Mucosa of stomach (tissue), 1 donor: ENCODE measurements around the gene DAP3.
"Not testable (repeated sequence)": the region's sequence is repeated elsewhere in the genome, so short reads cannot be mapped to it uniquely, and the experiment has no call there.

Source experiments
- H3K27me3 ChIP-seq: one replicate; pipeline ENCODE4 v1.7.0; 2013; ENCODE audit warnings: mild to moderate bottlenecking, low read length; ENCODE audit not compliant: control insufficient read depth, insufficient read depth
- H3K36me3 ChIP-seq: one replicate; pipeline ENCODE4 v1.7.0; 2013; ENCODE audit warnings: low read length; ENCODE audit not compliant: control insufficient read depth, insufficient read depth
- H3K4me1 ChIP-seq: one replicate; pipeline ENCODE4 v1.7.0; 2013; ENCODE audit warnings: mild to moderate bottlenecking, low read length; ENCODE audit not compliant: control insufficient read depth, insufficient read depth
- H3K4me3 ChIP-seq: one replicate; pipeline ENCODE4 v1.7.0; 2013; ENCODE audit warnings: low read length
- H3K9ac ChIP-seq: one replicate; pipeline ENCODE4 v1.7.0; 2013; ENCODE audit warnings: mild to moderate bottlenecking, low read length, moderate library complexity
- H3K9me3 ChIP-seq: one replicate; pipeline ENCODE4 v1.7.0; 2013; ENCODE audit warnings: mild to moderate bottlenecking, low read length, moderate library complexity; ENCODE audit not compliant: control insufficient read depth
- donor health status: Pancreatic carcinoma.

The DAP3 gene

DNA sequence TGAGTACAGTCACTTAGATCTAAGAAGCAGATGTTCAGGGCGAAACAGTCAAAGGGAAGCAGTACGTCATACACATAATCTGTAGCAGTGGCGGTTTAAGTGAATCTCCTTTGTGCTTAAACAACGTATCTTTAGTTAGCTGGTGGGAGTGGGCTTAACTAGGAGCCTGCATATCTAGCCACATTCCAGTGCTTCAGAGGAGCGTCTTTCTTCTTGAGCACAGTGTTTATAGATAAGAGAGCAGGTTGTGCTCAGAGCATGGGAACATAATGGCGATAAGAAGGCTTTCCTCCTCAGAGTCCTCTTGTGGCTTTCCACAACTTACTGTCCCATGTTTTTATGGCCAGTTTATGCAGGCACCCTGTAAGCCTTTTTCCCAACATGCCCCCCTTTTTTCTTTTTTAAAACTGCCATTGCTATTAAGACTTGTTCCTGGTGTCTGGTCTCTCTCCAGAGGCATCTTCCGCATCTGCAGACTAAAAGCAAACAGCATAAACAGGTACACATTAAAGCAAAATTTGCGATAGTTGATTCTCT is 3.2 kb downstream of the DAP3 start:
- no peak overlapping the region for H3K4me3 ChIP-seq
- no peaks in the 10 kb centered on the region for H3K9me3 ChIP-seq
- H3K9ac ChIP-seq = no peak overlapping the region
- H3K36me3 ChIP-seq = no peaks in the 10 kb centered on the region
- no peaks in the 10 kb centered on the region for H3K27me3 ChIP-seq
- H3K4me1 ChIP-seq = peaks cover 9% of the 10 kb centered on the region

DNA sequence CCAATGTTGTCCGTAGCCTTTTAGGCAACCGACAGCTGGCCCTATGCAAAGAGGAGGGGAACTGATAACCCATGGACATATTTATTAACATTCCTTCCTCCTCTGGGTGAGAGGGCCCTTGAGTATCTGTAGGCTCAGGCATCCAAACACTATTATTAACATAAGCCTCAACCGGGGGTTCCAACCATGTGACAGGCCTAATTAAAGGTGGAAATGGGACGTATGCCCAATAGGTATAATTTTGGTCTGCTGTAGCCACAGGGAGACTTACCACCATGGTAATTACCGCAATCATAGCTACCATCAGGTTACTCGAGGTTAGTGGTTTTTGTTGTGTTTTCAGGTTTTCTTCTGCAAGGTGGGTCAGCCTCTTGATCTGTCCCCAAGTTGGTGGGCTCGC is 5.3 kb downstream of the DAP3 start:
- Histone ChIP-seq H3K4me3 (no peak overlapping the region), H3K36me3 (no peaks in the 10 kb centered on the region), H3K9me3 (no peaks in the 10 kb centered on the region), H3K27me3 (no peaks in the 10 kb centered on the region), H3K9ac (no peak overlapping the region), H3K4me1 (peaks cover 9% of the 10 kb centered on the region)

DNA sequence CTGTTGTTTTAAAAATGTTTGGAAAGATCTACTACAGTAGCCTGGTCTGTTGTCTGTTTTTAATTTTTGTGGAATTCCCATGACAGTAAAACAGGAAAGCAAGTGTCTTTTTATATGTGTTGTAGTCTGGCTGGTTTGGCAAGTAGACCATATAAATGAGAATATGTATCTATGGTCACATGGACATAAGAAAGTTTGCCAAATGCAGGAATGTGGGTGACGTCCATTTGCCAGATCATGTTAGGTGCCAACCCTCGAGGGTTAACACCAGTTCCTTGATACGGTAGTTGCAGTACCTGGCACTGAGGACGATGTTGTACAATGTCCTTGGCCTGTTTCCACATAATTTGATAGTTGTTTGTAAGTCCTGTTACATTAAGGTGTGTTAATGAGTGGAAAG is 6.2 kb downstream of the DAP3 start:
- peaks cover 7% of the 10 kb centered on the region for H3K4me1 ChIP-seq
- H3K9me3 ChIP-seq = no peaks in the 10 kb centered on the region
- H3K27me3 ChIP-seq = no peaks in the 10 kb centered on the region
- no peaks in the 10 kb centered on the region for H3K36me3 ChIP-seq
- no peak overlapping the region for H3K9ac ChIP-seq
- H3K4me3 ChIP-seq = no peak overlapping the region

DNA sequence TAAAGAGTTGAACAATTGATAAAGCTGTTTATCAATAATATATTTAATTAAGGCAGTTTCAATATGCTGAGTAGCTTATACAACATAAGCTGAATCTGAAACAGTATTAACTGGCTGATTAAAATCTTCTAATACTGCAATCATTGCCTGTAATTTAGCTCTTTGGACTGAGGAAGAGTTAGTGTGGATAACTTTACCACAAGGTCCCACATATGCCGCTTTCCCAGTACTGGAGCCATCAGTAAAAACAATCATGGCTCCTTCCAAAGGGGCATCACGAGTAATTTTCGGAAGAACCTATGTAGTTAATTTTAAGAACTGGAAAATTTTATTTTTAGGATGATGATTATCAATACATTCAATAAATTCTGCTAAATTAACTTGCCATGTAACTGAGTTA is 6.7 kb downstream of the DAP3 start:
- peaks cover 2% of the 10 kb centered on the region for H3K4me1 ChIP-seq
- no peaks in the 10 kb centered on the region for H3K36me3 ChIP-seq
- H3K9ac ChIP-seq = no peak overlapping the region
- H3K9me3 ChIP-seq = no peaks in the 10 kb centered on the region
- H3K27me3 ChIP-seq = no peaks in the 10 kb centered on the region
- no peak overlapping the region for H3K4me3 ChIP-seq

DNA sequence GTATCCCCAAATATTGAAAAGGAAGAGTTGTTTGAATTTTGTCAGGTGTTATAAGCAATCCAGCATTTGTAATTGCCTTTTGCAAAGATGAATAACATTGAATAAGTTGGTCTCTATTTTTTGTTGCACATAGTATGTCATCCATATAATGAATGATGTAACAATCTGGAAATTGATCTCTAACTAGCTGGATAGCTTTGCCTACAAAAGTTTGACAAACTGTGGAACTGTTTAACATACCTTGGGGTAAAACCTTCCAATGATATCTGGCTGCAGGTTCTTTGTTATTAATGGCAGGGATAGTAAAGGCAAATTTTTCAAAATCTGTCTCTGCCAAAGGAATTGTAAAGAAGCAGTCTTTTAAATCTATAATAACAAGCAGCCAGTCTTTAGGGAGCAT is 7.6 kb downstream of the DAP3 start:
- Histone ChIP-seq H3K9me3 (no peaks in the 10 kb centered on the region), H3K4me1 (no peaks in the 10 kb centered on the region), H3K27me3 (no peaks in the 10 kb centered on the region), H3K4me3 (no peak overlapping the region), H3K36me3 (no peaks in the 10 kb centered on the region), H3K9ac (no peak overlapping the region)

DNA sequence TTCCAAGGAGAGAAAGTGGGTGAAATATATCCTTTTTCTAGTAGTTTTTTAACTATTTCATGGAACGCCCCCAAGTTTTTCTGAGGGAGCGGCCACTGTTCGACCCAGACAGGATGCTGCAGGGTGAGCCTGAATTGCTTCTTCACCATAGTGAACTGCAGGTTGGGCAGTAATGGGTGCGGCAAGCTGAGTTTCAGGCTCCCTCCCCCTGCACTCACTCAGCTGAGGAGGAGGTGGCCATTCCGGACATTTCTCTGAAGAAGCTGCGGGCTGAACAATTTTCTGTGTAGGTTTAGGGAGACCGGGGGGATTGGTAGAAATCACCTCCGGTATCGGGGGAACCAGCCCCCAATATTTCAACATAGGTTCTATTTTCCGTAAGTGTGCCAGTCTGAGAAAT is 8.2 kb downstream of the DAP3 start:
- Histone ChIP-seq H3K36me3 (no peaks in the 10 kb centered on the region), H3K27me3 (no peaks in the 10 kb centered on the region), H3K4me1 (no peaks in the 10 kb centered on the region), H3K9me3 (no peaks in the 10 kb centered on the region), H3K9ac (no peak overlapping the region), H3K4me3 (no peak overlapping the region)

DNA sequence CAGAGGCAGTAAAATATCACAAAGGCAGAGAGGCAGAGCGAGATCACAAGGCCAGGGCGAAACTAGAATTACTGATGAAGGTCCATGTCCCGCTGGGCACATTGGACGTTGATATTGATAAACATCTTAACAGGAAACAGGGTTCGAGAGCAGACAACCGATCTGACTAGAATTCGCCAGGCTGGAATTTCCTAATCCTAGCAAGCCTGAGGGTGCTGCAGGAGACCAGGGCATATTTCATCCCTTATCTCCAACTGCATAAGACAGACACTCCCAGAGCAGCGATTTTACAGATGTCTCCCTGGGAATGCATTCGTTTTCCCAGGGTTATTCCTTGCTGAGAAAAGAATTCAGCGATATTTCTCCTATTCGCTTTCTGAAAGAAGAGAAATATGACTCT is 8.7 kb downstream of the DAP3 start:
- H3K9ac ChIP-seq, H3K27me3 ChIP-seq, H3K4me1 ChIP-seq, H3K36me3 ChIP-seq, H3K4me3 ChIP-seq, H3K9me3 ChIP-seq: not testable (repeated sequence)

DNA sequence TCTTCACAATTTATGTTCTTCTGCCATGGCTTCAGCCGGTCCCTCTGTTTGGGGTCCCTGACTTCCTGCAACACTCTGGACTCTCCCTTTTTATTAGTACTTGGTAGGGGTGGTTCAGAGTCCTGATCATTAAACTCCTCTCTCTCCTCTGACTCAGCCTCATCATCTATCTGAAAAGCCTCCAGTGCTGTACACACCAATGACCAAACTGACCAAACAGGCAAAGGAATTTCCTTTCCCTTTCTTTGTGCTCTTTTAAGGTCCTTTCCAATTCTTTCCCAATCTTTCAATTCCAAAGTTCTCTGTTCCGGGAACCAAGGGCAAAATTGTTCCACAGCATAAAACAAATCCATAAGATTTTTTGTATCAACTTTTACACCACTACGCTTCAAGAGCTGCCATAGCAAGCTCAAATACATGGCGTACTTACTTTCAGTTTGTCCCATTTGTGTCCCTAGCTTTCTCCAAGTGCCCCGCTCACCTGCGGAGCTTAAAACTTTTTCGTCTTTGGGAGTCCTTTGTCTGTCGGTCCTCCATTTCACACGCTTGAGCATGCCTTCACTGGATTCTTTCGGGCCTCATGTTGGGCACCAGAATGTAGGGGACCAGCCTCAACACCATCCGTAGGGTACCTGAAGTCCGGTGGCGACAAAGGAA is 9.6 kb downstream of the DAP3 start:
- no peak overlapping the region for H3K9ac ChIP-seq
- no peak overlapping the region for H3K4me3 ChIP-seq
- no peaks in the 10 kb centered on the region for H3K9me3 ChIP-seq
- no peaks in the 10 kb centered on the region for H3K4me1 ChIP-seq
- no peaks in the 10 kb centered on the region for H3K36me3 ChIP-seq
- no peaks in the 10 kb centered on the region for H3K27me3 ChIP-seq

DNA sequence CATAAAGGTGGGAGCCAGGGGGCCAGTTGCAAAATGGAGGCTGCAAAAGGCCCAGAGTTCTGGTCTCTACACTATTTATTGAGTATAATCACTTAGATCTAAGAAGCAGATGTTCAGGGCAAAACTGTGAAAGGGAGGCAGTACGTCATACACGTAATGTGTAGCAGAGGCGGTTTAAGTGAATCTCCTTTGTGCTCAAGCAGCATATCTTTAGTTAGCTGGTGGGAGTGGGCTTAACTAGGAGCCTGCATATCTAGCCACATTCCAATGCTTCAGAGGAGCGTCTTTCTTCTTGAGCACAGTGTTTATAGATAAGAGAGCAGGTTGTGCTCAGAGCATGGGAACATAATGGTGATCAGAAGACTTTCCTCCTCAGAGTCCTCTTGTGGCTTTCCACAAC is 10.2 kb downstream of the DAP3 start:
- not testable (repeated sequence) for H3K4me3 ChIP-seq, H3K27me3 ChIP-seq, H3K9ac ChIP-seq, H3K9me3 ChIP-seq, H3K36me3 ChIP-seq, H3K4me1 ChIP-seq

DNA sequence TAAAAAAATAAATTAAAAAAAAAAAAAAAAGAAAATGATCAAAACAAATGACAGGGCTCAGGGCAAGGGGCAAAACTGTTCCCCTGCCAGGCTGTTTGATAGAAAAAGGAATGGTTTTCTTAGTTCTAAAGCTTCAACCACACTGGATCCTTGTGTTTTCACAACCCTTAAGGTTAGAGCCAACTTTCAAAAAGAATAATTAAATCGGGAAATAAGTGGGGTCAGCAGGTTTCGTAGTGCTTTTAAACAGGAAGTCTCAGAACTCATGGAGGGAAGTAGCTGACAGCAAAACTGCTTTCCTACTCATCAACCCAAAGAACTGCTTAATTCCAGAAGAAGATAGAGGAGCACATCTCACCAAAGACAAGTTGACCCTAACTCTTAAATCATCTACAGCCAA is 12.8 kb downstream of the DAP3 start:
- not testable (repeated sequence) for H3K4me1 ChIP-seq, H3K27me3 ChIP-seq, H3K9me3 ChIP-seq, H3K36me3 ChIP-seq, H3K4me3 ChIP-seq, H3K9ac ChIP-seq

DNA sequence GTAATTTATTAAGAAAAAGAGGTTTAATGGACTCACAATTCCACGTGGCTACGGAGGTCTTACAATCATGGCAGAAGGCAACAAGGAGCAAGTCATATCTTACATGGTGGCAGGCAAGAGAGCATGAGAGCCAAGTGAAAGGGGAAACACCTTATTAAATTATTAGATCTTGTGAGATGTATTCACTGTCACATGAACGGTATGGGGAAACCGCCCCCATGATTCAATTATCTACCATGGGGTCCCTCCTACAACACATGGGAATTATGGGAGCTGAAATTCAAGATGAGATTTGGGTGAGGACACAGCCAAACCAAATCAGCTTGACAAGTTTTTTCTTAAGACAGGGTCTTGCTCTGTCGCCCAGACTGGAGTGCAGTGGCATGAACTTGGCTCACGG is 14.3 kb downstream of the DAP3 start:
- Histone ChIP-seq H3K36me3 (no peaks in the 10 kb centered on the region), H3K4me1 (no peaks in the 10 kb centered on the region), H3K9me3 (no peaks in the 10 kb centered on the region), H3K4me3 (no peak overlapping the region), H3K9ac (no peak overlapping the region), H3K27me3 (no peaks in the 10 kb centered on the region)

DNA sequence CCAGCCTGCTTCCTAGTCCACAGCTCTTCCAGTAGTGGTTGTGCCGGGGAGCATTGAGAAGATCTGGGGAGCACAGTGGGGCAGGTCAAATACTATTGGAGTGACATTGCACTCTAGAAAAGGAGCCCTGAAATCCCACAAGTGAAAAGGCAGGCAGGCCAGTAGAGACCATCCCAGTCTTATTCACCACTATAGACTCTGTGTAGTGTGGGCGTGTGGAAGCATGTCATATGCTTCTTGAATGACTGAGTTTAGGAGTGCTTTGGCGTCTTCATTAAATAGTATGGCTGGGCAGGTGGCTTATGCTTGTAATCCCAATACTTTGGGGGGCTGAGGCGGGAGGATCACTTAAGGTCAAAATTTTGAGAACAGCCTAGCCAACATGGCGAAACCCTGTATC is 15.5 kb downstream of the DAP3 start:
- not testable (repeated sequence) for H3K9ac ChIP-seq, H3K36me3 ChIP-seq, H3K4me3 ChIP-seq, H3K9me3 ChIP-seq, H3K27me3 ChIP-seq, H3K4me1 ChIP-seq

DNA sequence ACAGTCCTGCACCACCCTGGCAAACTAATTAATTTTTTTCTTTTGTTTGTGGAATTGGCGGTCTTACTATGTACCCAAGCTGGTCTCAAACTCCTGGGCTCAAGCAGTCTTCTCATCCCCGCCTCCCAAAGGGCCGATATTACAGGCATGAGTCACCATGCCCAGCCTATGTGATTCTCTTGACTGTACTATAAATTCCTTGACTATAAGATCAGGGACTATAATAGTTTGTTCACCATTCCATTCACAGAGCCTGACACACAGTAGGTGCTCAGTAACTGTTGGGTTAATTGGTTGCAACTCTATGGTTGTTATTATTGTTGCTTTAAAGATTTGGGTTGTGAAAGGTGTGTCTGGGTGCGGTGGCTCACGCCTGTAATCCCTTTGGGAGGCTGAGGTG is 17.2 kb downstream of the DAP3 start:
- no peaks in the 10 kb centered on the region for H3K4me1 ChIP-seq
- no peak overlapping the region for H3K9ac ChIP-seq
- no peaks in the 10 kb centered on the region for H3K36me3 ChIP-seq
- no peaks in the 10 kb centered on the region for H3K9me3 ChIP-seq
- H3K4me3 ChIP-seq = no peak overlapping the region
- H3K27me3 ChIP-seq = no peaks in the 10 kb centered on the region
